22Rv1 (cell line): ENCODE measurements around the gene GPBAR1.
A peak's percentile ranks its signal among the peaks of the same experiment; 100 is the strongest.

Experiments
- H3K27ac ChIP-seq: fragments of 450-650 bp; 2 replicates; pipeline ENCODE4 v1.5.1; 2017
- CTCF ChIP-seq: fragments of 450-650 bp; IDR thresholded peaks from 2 replicates; pipeline ENCODE4 v1.5.1; 2017; ENCODE audit warnings: mild to moderate bottlenecking
- ZFX ChIP-seq: fragments of 450-650 bp; IDR thresholded peaks from 2 replicates; pipeline ENCODE4 v1.6.1; 2017; ENCODE audit warnings: antibody characterized with exemption, borderline replicate concordance

GPBAR1 gene

GRCh38 chr2:218274586-218274985 is 13.8 kb downstream of the GPBAR1 start:
- peak overlapping the region; percentile 77 for H3K27ac ChIP-seq
- no peak for TF ChIP-seq ZFX
- no peak for TF ChIP-seq CTCF

- peak overlapping the region; percentile 77; the same call in 1 of the 2 replicates for H3K27ac ChIP-seq
Observed at GRCh38 chr2:218275371-218276072, 14.7 kb downstream of the GPBAR1 start.

GRCh38 chr2:218276986-218277755 is 16.4 kb downstream of the GPBAR1 start:
- H3K27ac ChIP-seq, result 0 out of 2 replicates have a peak overlapping the region, but pooled peaks have one; percentile 22
- TF ChIP-seq CTCF (peak; percentile 25; the same call in 1 of the 2 replicates), ZFX (no peak)

More at GRCh38 chr2:218275371-218276072, 14.7 kb downstream of the GPBAR1 start:
- TF ChIP-seq ZFX, result no peak
- no peak for TF ChIP-seq CTCF

- H3K27ac ChIP-seq, result 0 out of 2 replicates have a peak overlapping the region, but pooled peaks have one; percentile 4
- TF ChIP-seq CTCF, result no peak
- TF ChIP-seq ZFX, result no peak
Observed at GRCh38 chr2:218277921-218278320, 17.1 kb downstream of the GPBAR1 start.

GRCh38 chr2:218278531-218279360 is 17.9 kb downstream of the GPBAR1 start:
- H3K27ac ChIP-seq, result 0 out of 2 replicates have a peak overlapping the region, but pooled peaks have one; percentile 4

GRCh38 chr2:218280260-218280870 is 19.6 kb downstream of the GPBAR1 start:
- TF ChIP-seq ZFX (no peak), CTCF (no peak)
- H3K27ac ChIP-seq, result no peak overlapping the region

More at GRCh38 chr2:218278531-218279360, 17.9 kb downstream of the GPBAR1 start:
- TF ChIP-seq CTCF, result no peak
- no peak for TF ChIP-seq ZFX
